Upper lobe of left lung (tissue), 4 donors: ENCODE results near the gene NEK10.

Experiments used
- POLR2A ChIP-seq, 4 donors: fragments of 450-650 bp; IDR thresholded peaks; one replicate each; pipeline ENCODE4 v1.5.1; 2016 to 2017; ENCODE audit warnings: antibody characterized with exemption in 4 of 4, mild to moderate bottlenecking in 2 of 4
- TF ChIP-seq, protein P1 (sequence below), 6 experiments: fragments of 450-650 bp in 4 of 6; fragments of 200-600 bp in 2 of 6; sonication (generic) in 2 of 6; IDR thresholded peaks; one replicate each; pipeline ENCODE4 v1.5.1; 2016 to 2019; ENCODE audit warnings: antibody characterized with exemption in 6 of 6

DNA sequence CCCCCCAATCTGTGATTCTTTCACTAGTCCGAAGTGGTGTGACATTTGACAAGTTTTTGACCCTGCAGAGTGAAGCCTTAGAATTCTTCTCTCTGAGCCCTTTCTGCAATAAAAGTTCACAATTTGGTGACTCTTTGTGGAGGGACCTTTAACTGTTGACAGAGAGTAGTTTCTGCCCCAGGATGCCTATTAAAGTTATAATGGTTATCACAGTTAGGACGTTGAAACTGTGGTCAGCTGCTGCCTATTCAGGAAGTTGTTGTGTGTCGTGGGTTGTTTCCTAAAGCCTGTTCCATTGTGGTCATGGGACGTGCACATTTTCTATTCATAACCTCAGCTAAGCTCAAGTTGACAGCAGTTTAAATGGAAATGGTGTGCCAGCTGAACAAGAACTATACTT is 274.5 kb downstream of the NEK10 start:
- TF ChIP-seq, protein P1, sequence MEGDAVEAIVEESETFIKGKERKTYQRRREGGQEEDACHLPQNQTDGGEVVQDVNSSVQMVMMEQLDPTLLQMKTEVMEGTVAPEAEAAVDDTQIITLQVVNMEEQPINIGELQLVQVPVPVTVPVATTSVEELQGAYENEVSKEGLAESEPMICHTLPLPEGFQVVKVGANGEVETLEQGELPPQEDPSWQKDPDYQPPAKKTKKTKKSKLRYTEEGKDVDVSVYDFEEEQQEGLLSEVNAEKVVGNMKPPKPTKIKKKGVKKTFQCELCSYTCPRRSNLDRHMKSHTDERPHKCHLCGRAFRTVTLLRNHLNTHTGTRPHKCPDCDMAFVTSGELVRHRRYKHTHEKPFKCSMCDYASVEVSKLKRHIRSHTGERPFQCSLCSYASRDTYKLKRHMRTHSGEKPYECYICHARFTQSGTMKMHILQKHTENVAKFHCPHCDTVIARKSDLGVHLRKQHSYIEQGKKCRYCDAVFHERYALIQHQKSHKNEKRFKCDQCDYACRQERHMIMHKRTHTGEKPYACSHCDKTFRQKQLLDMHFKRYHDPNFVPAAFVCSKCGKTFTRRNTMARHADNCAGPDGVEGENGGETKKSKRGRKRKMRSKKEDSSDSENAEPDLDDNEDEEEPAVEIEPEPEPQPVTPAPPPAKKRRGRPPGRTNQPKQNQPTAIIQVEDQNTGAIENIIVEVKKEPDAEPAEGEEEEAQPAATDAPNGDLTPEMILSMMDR (IDR thresholded peaks at IDR 0.05) = no peak
- TF ChIP-seq POLR2A (IDR thresholded peaks at IDR 0.05) = no peak
